Panc1 (cell line): Measurements from ENCODE around the gene CPSF6. TPM values are rescaled to one million over a fixed set of nuclear protein-coding genes. Genes with fewer than 3 reads are reported as not detected.
A peak's percentile ranks its signal among the peaks of the same experiment; 100 is the strongest.

Experiments used
- ATAC-seq: fragments of 200-7000 bp; cut with Tn5 transposase; 2 replicates; pipeline ENCODE4 v1.9.1; 2020; ENCODE audit warnings: mild to moderate bottlenecking, moderate library complexity
- BruUV-seq: library from RNA; stranded (reverse); fragments of 400-500 nt; replicated peaks from 2 replicates; lab custom pipeline; 2021; lab: Mats Ljungman, UMichigan
- CTCF ChIA-PET: fragments of 300-600 bp; sonication (Branson Sonifier 250); formaldehyde crosslinking; loops from one replicate; lab custom pipeline; 2022; ENCODE audit warnings: antibody characterized with exemption; lab: Charles Lee
- POLR2A ChIA-PET: fragments of 300-600 bp; sonication (Branson Sonifier 250); formaldehyde crosslinking; loops from one replicate; lab custom pipeline; 2022; ENCODE audit warnings: antibody characterized with exemption; lab: Charles Lee
- DNase-seq: peaks from one replicate; pipeline ENCODE4 v3.0.0-alpha.2; 2010; ENCODE audit warnings: low read depth, low spot score
- H3K27ac ChIP-seq: 2 replicates; pipeline ENCODE4 v1.5.1; 2011; ENCODE audit warnings: mild to moderate bottlenecking, low read length, inconsistent platforms
- H3K27me3 ChIP-seq: fragments of 200-500 bp; sonication (Bioruptor generic); 2 replicates; pipeline ENCODE4 v1.6.0; 2014; ENCODE audit warnings: low read length, inconsistent platforms; ENCODE audit not compliant: control insufficient read depth, insufficient read depth
- H3K36me3 ChIP-seq: fragments of 200-500 bp; sonication (Bioruptor generic); 2 replicates; pipeline ENCODE4 v1.5.1; 2014; ENCODE audit warnings: inconsistent platforms, mild to moderate bottlenecking, low read length, moderate library complexity; ENCODE audit not compliant: control insufficient read depth, insufficient read depth
- H3K4me1 ChIP-seq: 2 replicates; pipeline ENCODE4 v1.5.1; 2011; ENCODE audit warnings: inconsistent platforms, mild to moderate bottlenecking, low read length, moderate library complexity; ENCODE audit not compliant: control insufficient read depth, insufficient read depth
- H3K4me3 ChIP-seq, 2 experiments: 2 replicates each; pipeline ENCODE4 v1.5.1; 2011 to 2012; ENCODE audit warnings: low read depth in 2 of 2, low read length in 2 of 2, mild to moderate bottlenecking in 2 of 2, inconsistent platforms in 1 of 2, moderate library complexity in 1 of 2
- H3K9me3 ChIP-seq: fragments of 200-500 bp; sonication (Bioruptor generic); 2 replicates; pipeline ENCODE4 v1.5.1; 2014; ENCODE audit warnings: low read depth, mild to moderate bottlenecking, inconsistent platforms, low read length, moderate library complexity; ENCODE audit not compliant: control insufficient read depth, insufficient read depth
- POLR2AphosphoS5 ChIP-seq: IDR thresholded peaks from 2 replicates; pipeline ENCODE4 v1.6.1; 2012; ENCODE audit warnings: mild to moderate bottlenecking, low read depth, low read length, moderate library complexity
- REST ChIP-seq, 2 experiments: IDR thresholded peaks; 2 replicates each; pipeline ENCODE4 v1.6.1; 2011 to 2012; ENCODE audit warnings: low read depth in 2 of 2, control low read depth in 1 of 2, low read length in 1 of 2, mild to moderate bottlenecking in 1 of 2, moderate library complexity in 1 of 2; ENCODE audit not compliant: insufficient read depth in 1 of 2
- SIN3A ChIP-seq: IDR thresholded peaks from 2 replicates; pipeline ENCODE4 v1.6.1; 2012; ENCODE audit warnings: low read depth, mild to moderate bottlenecking, low read length, moderate library complexity, borderline replicate concordance; ENCODE audit not compliant: insufficient read depth
- TCF7L2 ChIP-seq: IDR thresholded peaks from 2 replicates; pipeline ENCODE4 v1.6.1; 2011; ENCODE audit warnings: mild to moderate bottlenecking, low read depth, low read length, inconsistent platforms
- in situ Hi-C: cut with HindIII; loops from 2 replicates; pipeline ENCODE4 v1.10.0; 2016; ENCODE audit warnings: low sequenced_read_pairs, low pct_unique_long_range_greater_than_20kb
- intact Hi-C: fragments of 100-400 bp; cut with micrococcal nuclease; formaldehyde crosslinking; loops from one replicate; pipeline ENCODE4 v1.10.0; 2022; ENCODE audit not compliant: unreplicated experiment
- total RNA-seq: library from RNA; stranded (reverse); gene quantifications from one replicate; pipeline ENCODE4 v1.2.1, GENCODE V29; 2021; ENCODE audit not compliant: unreplicated experiment
- TF ChIP-seq, protein P1 (sequence below): fragments of 450-650 bp; IDR thresholded peaks from 2 replicates; pipeline ENCODE4 v1.5.1; 2017; ENCODE audit warnings: mild to moderate bottlenecking

Gene CPSF6
- total RNA-seq, 1 experiment from 2014 or later, result 82.0 TPM

DNA sequence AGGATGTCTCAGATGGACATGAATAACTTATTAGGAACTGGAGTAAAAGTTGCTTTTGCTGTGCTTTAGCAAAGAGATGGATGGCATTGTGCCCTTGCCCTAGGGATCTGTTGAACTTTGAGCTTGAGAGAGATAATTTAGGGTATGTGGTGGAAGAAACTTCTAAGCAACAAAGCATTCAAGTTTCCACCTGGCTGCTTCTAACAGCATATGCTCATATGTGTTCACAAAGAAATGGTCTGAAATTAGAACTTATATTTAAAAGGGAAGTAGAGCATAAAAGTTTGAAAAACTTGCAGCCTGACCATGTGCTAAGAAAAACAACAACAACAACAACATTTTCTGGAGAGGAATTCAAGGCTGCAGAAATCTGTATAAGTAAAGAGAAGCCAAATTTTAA, 7.9 kb upstream of the CPSF6 start:
- in situ Hi-C loops, result no loop called here

DNA sequence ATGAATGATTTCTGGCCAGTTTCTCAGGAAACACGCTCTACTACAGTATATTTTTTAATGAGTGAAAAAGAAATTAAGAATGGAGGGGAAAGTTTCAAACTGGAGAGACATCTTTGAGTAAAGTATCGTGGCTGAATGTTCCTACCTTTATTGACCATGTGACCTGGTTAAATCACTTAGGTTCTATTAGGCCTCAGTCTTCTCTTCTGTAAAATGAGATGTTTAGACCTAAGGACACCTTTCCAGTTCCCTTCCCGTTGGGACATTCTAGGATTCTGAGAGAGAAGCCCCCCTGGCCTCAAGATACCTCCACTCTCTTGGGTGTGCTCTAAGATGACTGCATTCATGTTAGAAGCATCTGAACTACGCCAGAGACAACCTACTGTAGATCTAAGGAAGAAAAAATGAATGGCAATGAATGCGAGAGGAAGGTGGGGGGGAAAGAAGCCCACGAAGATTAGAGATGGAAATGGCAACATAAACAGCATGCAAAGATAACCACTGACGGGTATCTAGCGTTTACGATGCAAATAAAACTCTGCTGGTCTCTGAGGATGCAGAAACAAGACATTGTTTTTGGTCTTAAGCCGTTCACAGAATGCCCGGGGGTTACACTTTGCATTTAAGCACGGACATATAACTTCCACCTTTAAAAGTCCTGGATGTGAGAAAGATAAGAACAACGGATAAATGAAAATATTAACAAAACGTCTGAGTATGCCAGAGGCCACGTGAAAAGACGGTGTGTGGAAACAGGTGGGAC, 599 bp upstream of the CPSF6 start:
- no peaks in the 10 kb centered on the region for H3K9me3 ChIP-seq
- CTCF ChIA-PET, result no interaction called here
- in situ Hi-C loops, result no loop called here
- H3K36me3 ChIP-seq, result peaks cover 3% of the 10 kb centered on the region
- peaks cover 32% of the 10 kb centered on the region for H3K4me1 ChIP-seq
- peak; percentile 15 for ATAC-seq
- no peaks in the 10 kb centered on the region for H3K27me3 ChIP-seq
- peak; percentile 24 for DNase-seq
- BruUV-seq, result TSS peak; percentile 84
- TF ChIP-seq REST (IDR thresholded peaks at IDR 0.05; ENCODE audit: insufficient read depth in 1 of 2, low read depth in 2 of 2, low read length in 1 of 2) (no peak), POLR2AphosphoS5 (no peak), TCF7L2 (no peak), SIN3A (no peak)
- TF ChIP-seq, protein P1, sequence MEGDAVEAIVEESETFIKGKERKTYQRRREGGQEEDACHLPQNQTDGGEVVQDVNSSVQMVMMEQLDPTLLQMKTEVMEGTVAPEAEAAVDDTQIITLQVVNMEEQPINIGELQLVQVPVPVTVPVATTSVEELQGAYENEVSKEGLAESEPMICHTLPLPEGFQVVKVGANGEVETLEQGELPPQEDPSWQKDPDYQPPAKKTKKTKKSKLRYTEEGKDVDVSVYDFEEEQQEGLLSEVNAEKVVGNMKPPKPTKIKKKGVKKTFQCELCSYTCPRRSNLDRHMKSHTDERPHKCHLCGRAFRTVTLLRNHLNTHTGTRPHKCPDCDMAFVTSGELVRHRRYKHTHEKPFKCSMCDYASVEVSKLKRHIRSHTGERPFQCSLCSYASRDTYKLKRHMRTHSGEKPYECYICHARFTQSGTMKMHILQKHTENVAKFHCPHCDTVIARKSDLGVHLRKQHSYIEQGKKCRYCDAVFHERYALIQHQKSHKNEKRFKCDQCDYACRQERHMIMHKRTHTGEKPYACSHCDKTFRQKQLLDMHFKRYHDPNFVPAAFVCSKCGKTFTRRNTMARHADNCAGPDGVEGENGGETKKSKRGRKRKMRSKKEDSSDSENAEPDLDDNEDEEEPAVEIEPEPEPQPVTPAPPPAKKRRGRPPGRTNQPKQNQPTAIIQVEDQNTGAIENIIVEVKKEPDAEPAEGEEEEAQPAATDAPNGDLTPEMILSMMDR, result no peak
- H3K4me3 ChIP-seq, result peak overlapping the region; percentile 57 to 88
- intact Hi-C loops, result no loop called here
- POLR2A ChIA-PET, result no interaction called here
- peak overlapping the region; percentile 94 for H3K27ac ChIP-seq

More for the DNA sequence above, 7.9 kb upstream of the CPSF6 start:
- Histone ChIP-seq H3K9me3 (0 out of 2 replicates have a peak, but pooled peaks cover 3% of the 10 kb centered on the region), H3K36me3 (no peaks in the 10 kb centered on the region), H3K27me3 (no peaks in the 10 kb centered on the region), H3K4me1 (no peaks in the 10 kb centered on the region), H3K4me3 (no peak overlapping the region), H3K27ac (no peak overlapping the region)
- DNase-seq (no peak), ATAC-seq (no peak)
- intact Hi-C loops, result no loop called here
- no TSS peak for BruUV-seq
- TF ChIP-seq, protein P1, result no peak
- no peak for TF ChIP-seq SIN3A
- no peak for TF ChIP-seq TCF7L2
- no peak for TF ChIP-seq POLR2AphosphoS5
- no peak for TF ChIP-seq REST (IDR thresholded peaks at IDR 0.05; ENCODE audit: insufficient read depth in 1 of 2, low read depth in 2 of 2, low read length in 1 of 2)
- ChIA-PET POLR2A (no interaction called here), CTCF (no interaction called here)
